K562 treated with DMSO at 1 percent for 48 hours (cell line): ENCODE data around the gene FAM216B. TPM values are rescaled to one million over a fixed set of nuclear protein-coding genes. Genes with fewer than 3 reads are reported as not detected.

Source experiments
- total RNA-seq: library from RNA; unstranded; fragments of 300-600 nt; gene quantifications from 2 replicates; pipeline ENCODE4 v1.2.3, GENCODE V29; 2022; ENCODE audit warnings: low replicate concordance; ENCODE audit errors: extremely low read depth

Gene FAM216B
- not detected in 2 replicates for total RNA-seq

GRCh38 chr13:42781352-42781751 is at the start of gene FAM216B:
FAM216B (plus strand) TSS chr13:42781584; CDS start chr13:42784068, 2,484 bp downstream.

Other genes starting within 250 kb of the FAM216B start
- gene TNFSF11, start 207.4 kb upstream of the FAM216B start, total RNA-seq = not detected in 2 replicates
- not detected in 2 replicates for gene EPSTI1, start 210.7 kb downstream of the FAM216B start, total RNA-seq
- gene DNAJC15, start 242.0 kb downstream of the FAM216B start, total RNA-seq = not detected in 2 replicates